HepG2 (cell line): ENCODE results near the gene KLHL35. TPM values are rescaled to one million over a fixed set of nuclear protein-coding genes. Genes with fewer than 3 reads are reported as not detected.

Experiments used
- CBX2 ChIP-seq, 2 experiments: fragments of 200-600 bp in 1 of 2; sonication (generic); formaldehyde crosslinking in 1 of 2; IDR thresholded peaks; 2 replicates each; pipeline versions ENCODE4 v1.7.0 to v1.8.1; 2018 to 2022; ENCODE audit warnings: low read depth in 2 of 2, low read length in 1 of 2, mild to moderate bottlenecking in 1 of 2, missing genetic modification reagents in 1 of 2
- KDM4B ChIP-seq: sonication (generic); formaldehyde crosslinking; IDR thresholded peaks from 2 replicates; pipeline ENCODE4 v1.4.0; 2020; ENCODE audit warnings: missing genetic modification reagents
- KIAA2018 ChIP-seq: sonication (generic); formaldehyde crosslinking; IDR thresholded peaks from 2 replicates; pipeline ENCODE4 v1.5.0; 2020; ENCODE audit warnings: mild to moderate bottlenecking, missing genetic modification reagents, borderline replicate concordance
- MIER2 ChIP-seq: IDR thresholded peaks from 2 replicates; pipeline ENCODE4 v1.6.1; 2016; ENCODE audit warnings: missing biosample characterization, missing genetic modification reagents
- NFAT5 ChIP-seq: sonication (generic); formaldehyde crosslinking; IDR thresholded peaks from 2 replicates; pipeline ENCODE4 v1.4.0; 2020; ENCODE audit warnings: missing genetic modification reagents
- STAG1 ChIP-seq: sonication (generic); formaldehyde crosslinking; IDR thresholded peaks from 2 replicates; pipeline ENCODE4 v1.4.0; 2020; ENCODE audit warnings: missing genetic modification reagents
- SUZ12 ChIP-seq: fragments of 150-350 bp; IDR thresholded peaks from 2 replicates; pipeline ENCODE4 v1.6.1; 2014; ENCODE audit warnings: low read depth, low read length
- THAP11 ChIP-seq: IDR thresholded peaks from 2 replicates; pipeline ENCODE4 v1.6.1; 2016; ENCODE audit warnings: missing biosample characterization, missing genetic modification reagents
- ZNF124 ChIP-seq: sonication (generic); formaldehyde crosslinking; IDR thresholded peaks from 2 replicates; pipeline ENCODE4 v1.4.0; 2020; ENCODE audit warnings: missing genetic modification reagents
- ZNF766 ChIP-seq: sonication (generic); formaldehyde crosslinking; IDR thresholded peaks from 2 replicates; pipeline ENCODE4 v1.5.0; 2020; ENCODE audit warnings: missing genetic modification reagents, borderline replicate concordance
- ZNF770 ChIP-seq: sonication (generic); formaldehyde crosslinking; IDR thresholded peaks from 2 replicates; pipeline ENCODE4 v1.5.0; 2020; ENCODE audit warnings: mild to moderate bottlenecking, missing genetic modification reagents
- polyA plus RNA-seq, 8 experiments: library from polyadenylated mRNA; depleted of rRNA in 3 of 8; stranded (reverse) in 7 of 8; unstranded in 1 of 8; fragments of >200 nt; fragmentation: Illumina TruSeq in 4 of 8; extraction: Trizol in 4 of 8; gene quantifications; 2 replicates each; pipeline versions ENCODE4 v1.2.1 to v1.2.3, GENCODE V29; 2011 to 2016; ENCODE audit warnings: low read depth in 4 of 8, missing spikeins in 1 of 8, mixed read lengths in 1 of 8; ENCODE audit not compliant: insufficient read depth in 1 of 8
- total RNA-seq, 5 experiments: library from RNA; depleted of rRNA; stranded (reverse); fragments of >200 nt; fragmentation: Illumina TruSeq; extraction: Trizol; gene quantifications; 2 replicates each; pipeline ENCODE4 v1.2.3, GENCODE V29; 2016; ENCODE audit warnings: low read depth in 1 of 5

Gene KLHL35
- total and polyA plus RNA-seq, 2 of the 13 experiments (the other 11 are each of a cell fraction or from before 2014, with no cell fraction given) = not detected

- no peak for TF ChIP-seq KIAA2018 (CRISPR knock-in tag)
- peak; percentile 78; the same call in 1 of the 2 replicates for TF ChIP-seq ZNF124 (CRISPR knock-in tag)
- TF ChIP-seq SUZ12 = no peak
- TF ChIP-seq KDM4B (CRISPR knock-in tag) = 0 out of 2 replicates have a peak, but pooled peaks have one; percentile 32
- TF ChIP-seq ZNF766 = no peak
- TF ChIP-seq THAP11 (CRISPR knock-in tag) = 0 out of 2 replicates have a peak, but pooled peaks have one; percentile 18
- TF ChIP-seq STAG1 (CRISPR knock-in tag) = peak; percentile 97
- TF ChIP-seq CBX2 (IDR thresholded peaks at IDR 0.05; ENCODE audit: low read depth, low read length) = no peak
- TF ChIP-seq CBX2 (CRISPR knock-in tag; IDR thresholded peaks at IDR 0.05; ENCODE audit: low read depth) = no peak
- TF ChIP-seq MIER2 (CRISPR knock-in tag) = peak; percentile 46; the same call in 1 of the 2 replicates
- 0 out of 2 replicates have a peak, but pooled peaks have one; percentile 14 for TF ChIP-seq ZNF770 (CRISPR knock-in tag)
- TF ChIP-seq NFAT5 (CRISPR knock-in tag) = no peak
Measured at GRCh38 chr11:75384438-75385080, 48.4 kb downstream of the KLHL35 start (continued).
